Head of caudate nucleus (tissue), 42 donors: ENCODE measurements around the gene USP49.
"Not testable (repeated sequence)": the region's sequence is repeated elsewhere in the genome, so short reads cannot be mapped to it uniquely, and the experiment has no call there.

Source experiments
- DNase-seq, 42 donors: peaks; one replicate each; pipeline versions ENCODE4 v3.0.0 to v3.0.0-alpha.2; 2020 to 2021; ENCODE audit warnings: mixed read lengths in 7 of 42
- intact Hi-C: fragments of 100-400 bp; cut with DNase I; formaldehyde crosslinking; loops from one replicate; pipeline ENCODE4 v1.15.0; 2022

Gene USP49

GRCh38 chr6:41824571-41825569 lies 70.3 kb downstream of the USP49 start:
- no peak for DNase-seq

GRCh38 chr6:41823178-41823577 lies 72.0 kb downstream of the USP49 start:
- intact Hi-C loops = no loop called here
- DNase-seq = no peak

More at GRCh38 chr6:41824571-41825569, 70.3 kb downstream of the USP49 start:
- intact Hi-C loops = no loop called here

- intact Hi-C loops = no loop called here
Measured at GRCh38 chr6:41822021-41822420, 73.2 kb downstream of the USP49 start.

GRCh38 chr6:41821266-41821665 lies 73.9 kb downstream of the USP49 start:
- intact Hi-C loops = no loop called here
- no peak for DNase-seq

More at GRCh38 chr6:41822021-41822420, 73.2 kb downstream of the USP49 start:
- DNase-seq = no peak

DNA sequence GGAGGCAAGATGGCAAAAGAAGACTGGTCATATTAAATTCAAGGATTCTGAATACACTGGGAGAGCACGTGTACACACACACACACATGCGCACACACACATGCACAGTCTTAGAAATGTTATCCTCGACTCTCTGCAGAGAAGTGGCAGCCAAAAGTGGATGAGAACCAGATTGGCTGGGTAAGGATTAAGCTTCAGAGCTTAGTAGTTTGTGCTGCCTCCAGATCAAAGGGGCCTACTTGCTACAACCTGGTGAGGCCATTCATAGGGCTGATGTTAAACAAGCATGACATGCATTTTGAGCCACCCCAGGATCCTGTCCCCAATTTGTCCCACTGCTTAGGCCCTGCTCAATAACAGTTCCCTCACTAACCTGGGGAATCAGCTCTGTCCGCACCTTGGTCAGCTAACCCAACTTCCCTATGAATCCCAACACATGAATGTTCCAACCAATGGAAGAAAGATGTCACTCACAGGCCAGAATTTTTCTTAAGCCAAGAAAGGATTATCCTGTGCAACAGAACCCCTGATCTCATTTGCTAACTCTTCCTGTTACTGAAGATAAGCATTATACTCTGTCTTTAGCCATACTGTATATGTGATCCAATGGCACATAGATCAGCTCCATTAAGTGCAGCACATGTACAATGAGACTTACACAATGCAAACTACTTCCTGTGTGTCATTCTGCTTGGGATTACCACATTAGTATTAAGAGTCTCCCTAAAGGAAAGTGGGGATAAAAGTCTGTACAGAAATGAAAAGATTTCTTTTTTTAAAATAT lies 76.7 kb downstream of the USP49 start:
- no peak for DNase-seq
- intact Hi-C loops = no loop called here

- intact Hi-C loops = no loop called here
- DNase-seq = no peak
Measured at GRCh38 chr6:41815587-41815986, 79.6 kb downstream of the USP49 start.

DNA sequence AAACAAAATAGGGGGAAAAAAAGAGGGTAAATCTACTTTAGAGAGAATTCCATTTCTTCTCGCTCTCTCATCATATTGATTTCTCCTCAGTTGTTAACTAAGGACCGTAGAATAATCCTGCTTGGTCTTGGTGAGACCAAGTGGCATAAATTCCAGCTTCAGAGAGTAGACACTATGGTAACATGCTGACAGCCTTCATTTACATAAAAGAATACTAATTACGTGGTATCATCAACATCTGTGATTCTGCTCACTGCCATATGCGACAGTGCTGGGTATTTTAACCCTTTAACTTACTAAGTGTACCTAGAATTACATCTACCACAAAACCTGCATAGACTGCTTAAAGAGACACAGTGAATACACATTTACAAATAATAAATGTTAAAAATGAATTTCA lies 80.5 kb downstream of the USP49 start:
- DNase-seq = no peak
- intact Hi-C loops = no loop called here

- intact Hi-C loops = no loop called here
- no peak for DNase-seq
Measured at GRCh38 chr6:41813956-41814355, 81.2 kb downstream of the USP49 start.

DNA sequence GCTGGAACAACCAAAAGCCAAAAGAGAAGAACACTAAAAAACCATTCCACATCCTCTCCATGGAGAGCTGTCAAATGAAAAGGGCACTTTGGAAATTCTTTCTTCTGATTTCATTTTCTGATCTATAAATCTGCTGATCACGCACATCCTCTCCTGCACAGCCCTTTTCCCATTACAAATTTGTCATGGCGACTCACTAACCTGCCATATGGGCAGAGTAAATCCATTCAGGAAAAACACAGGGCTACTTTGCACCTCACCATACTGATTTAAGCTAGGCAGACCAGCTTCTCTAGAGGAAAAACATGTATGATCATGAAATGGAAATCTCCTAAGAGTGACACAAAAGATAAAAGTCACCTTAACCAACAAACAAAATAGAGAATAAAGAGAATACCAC lies 81.7 kb downstream of the USP49 start:
- intact Hi-C loops = no loop called here
- no peak for DNase-seq

DNA sequence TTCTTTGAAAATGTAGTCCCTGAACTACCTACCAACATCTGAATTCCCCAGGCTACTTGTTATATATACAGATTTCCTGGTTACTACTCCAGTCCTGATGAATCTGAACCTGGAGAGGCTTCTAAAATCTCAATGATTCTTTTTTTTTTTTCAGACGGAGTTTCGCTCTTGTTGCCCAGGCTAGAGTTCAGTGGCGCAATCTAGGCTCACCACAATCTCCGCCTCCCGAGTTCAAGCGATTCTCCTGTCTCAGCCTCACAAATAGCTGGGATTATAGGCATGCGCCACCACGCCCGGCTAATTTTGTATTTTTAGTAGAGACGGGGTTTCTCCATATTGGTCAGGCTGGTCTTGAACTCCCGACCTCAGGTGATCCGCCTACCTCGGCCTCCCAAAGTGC lies 83.2 kb downstream of the USP49 start:
- DNase-seq, intact Hi-C loops: not testable (repeated sequence)

DNA sequence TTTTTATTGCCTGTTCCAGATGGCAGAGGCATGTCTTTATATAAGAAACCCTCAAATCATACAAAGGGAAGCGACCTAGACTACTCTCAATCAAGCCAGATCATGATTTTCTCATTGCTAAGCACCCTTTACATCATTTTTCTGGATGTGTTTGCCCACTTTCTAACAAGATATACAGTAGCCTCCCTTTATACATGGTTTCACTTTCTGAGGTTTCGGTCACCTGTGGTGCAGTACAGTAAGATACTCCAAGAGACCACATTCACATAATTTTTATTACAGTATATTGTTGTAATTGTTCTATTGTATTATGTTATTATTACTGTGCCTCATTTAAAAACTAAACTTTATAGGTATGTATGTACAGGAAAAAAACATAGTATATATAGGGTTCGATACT lies 84.1 kb downstream of the USP49 start:
- intact Hi-C loops = no loop called here
- no peak for DNase-seq

GRCh38 chr6:41805830-41806774 lies 89.1 kb downstream of the USP49 start:
- no peak for DNase-seq
- intact Hi-C loops = no loop called here

- intact Hi-C loops = no loop called here
- DNase-seq = peak in 29 of 42 donors; percentile 13 to 83 (median 50)
Measured at GRCh38 chr6:41801380-41801779, 93.8 kb downstream of the USP49 start.

GRCh38 chr6:41799559-41799911 lies 95.6 kb downstream of the USP49 start:
- intact Hi-C loops = no loop called here
- DNase-seq = no peak

GRCh38 chr6:41798901-41799558 lies 96.1 kb downstream of the USP49 start:
- intact Hi-C loops = no loop called here
- DNase-seq = no peak

DNA sequence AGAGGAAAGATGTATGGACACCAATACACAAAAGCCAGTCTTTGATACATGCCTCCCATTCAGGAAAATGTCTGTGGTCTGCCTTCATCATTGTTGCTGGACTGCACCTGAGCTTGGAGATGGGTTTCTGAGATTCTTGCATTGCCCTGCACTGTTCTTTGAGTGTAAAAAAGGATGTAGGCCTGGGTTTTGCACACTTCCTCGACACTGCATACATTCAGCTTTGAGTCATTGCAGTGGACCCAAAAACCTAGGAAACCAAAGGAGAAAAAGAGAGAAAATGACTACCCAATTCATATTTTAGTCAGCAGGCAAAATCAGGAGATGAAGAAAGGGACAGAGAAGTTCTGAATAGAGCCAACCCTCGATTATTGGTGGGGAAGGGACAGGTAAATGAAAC lies 98.7 kb downstream of the USP49 start:
- DNase-seq = no peak
- intact Hi-C loops = no loop called here

GRCh38 chr6:41791984-41792383 lies 103.2 kb downstream of the USP49 start:
- no peak for DNase-seq
- intact Hi-C loops = no loop called here

- no peak for DNase-seq
- intact Hi-C loops = no loop called here
Measured at GRCh38 chr6:41791305-41791704, 103.9 kb downstream of the USP49 start.

GRCh38 chr6:41790045-41790444 lies 105.1 kb downstream of the USP49 start:
- no peak for DNase-seq
- intact Hi-C loops = no loop called here
